Dedifferentiated amniotic fluid mesenchymal stem cell (primary cell): ENCODE measurements around the gene BTC.
"Not testable (repeated sequence)": the region's sequence is repeated elsewhere in the genome, so short reads cannot be mapped to it uniquely, and the experiment has no call there.

Experiments used
- DNase-seq: peaks from one replicate; pipeline ENCODE4 v3.0.0-alpha.2; 2016; ENCODE audit errors: extremely low spot score

BTC gene

DNA sequence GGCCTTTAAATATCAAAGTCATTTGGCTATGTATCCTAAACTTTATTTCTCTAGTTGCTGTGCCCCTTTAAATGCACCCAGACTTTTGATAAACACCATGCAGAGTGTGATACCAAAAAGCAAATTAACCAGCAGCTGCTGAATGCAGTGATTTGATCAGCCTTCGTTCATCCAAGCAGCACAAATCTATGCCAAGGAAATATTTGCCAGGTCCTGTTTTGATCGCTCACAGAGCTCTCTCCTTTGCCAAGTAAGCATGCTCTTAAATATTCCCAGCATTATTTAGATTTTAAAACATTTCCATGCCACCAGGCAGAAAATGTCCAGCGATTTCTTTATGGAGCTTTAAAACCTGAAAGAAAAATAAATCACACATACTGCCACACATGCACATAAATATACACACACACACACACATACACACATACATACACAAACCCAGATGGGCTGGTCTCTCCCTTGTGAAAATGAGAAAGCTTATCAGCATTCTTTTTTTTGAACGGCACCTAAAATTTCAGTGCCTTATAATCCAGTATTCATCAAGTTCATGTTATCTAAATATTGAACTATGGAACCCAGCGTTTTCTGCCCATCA lies 35.7 kb downstream of the BTC start:
- DNase-seq = no peak

DNA sequence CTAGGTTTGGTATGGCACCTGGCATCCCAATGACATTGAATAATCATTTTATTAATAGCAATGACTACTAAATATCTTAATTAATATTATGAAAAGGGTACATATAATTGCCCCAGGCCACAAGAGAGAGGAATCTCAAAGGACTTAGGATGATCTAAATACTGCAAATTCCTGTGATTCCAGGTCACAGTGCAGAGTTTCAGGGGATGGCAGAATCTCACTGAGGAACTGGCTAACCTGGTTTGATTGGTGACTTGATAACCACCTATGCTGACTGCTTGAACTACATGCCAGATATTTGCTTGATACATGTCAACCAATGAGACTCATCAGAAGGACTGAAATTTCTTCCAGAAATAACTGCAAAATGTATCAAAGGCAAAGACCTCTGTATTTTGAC lies 37.2 kb downstream of the BTC start:
- DNase-seq = no peak

DNA sequence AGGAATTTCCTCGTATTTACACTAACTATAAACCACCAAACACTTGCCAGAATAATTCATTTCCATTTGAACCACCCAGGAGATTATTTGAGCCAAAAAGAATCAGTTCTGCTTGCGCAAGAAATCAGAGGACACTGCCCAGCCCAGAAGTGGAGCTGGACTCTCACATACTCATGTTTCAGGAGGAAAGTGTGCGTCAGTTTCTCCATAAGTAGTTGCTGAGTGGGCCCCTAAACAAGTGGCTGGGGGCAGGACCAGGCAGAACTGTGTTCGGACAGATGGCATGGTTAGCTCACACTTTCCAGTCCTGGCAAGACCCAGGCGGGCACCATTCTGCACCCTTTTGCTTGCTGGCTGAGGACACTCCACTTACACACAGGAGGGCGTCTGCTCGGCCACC lies 38.8 kb downstream of the BTC start:
- no peak for DNase-seq

GRCh38 chr4:74754218-74754617 lies 40.1 kb downstream of the BTC start:
- no peak for DNase-seq

- no peak for DNase-seq
Measured at GRCh38 chr4:74752798-74753197, 41.5 kb downstream of the BTC start.

- no peak for DNase-seq
Measured at GRCh38 chr4:74751856-74752255, 42.5 kb downstream of the BTC start.

- DNase-seq = no peak
Measured at GRCh38 chr4:74751247-74751646, 43.1 kb downstream of the BTC start.

- no peak for DNase-seq
Measured at GRCh38 chr4:74742185-74742584, 52.1 kb downstream of the BTC start.

GRCh38 chr4:74738464-74739143 lies 55.7 kb downstream of the BTC start:
- DNase-seq = peak; percentile 83

- DNase-seq = no peak
Measured at GRCh38 chr4:74734995-74735394, 59.3 kb downstream of the BTC start.

DNA sequence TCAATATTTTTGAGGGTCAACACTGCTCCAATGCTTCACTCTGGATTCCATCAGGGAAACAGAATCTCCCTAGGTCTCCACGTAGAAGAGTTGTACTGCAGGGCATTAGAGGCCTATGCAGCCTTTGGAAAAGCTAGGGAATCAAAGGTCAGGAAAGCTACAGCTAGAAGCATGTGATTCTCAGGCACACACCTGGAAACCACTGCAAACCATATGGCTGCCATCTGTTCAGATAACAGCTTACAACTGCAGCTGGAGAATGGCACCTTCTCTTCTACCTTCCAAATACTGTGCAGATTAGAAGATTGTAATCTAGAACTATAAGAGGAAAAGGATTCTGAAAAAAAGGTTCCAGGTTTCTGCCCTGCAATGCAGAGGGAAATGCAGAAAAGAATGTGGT lies 60.6 kb downstream of the BTC start:
- no peak for DNase-seq

DNA sequence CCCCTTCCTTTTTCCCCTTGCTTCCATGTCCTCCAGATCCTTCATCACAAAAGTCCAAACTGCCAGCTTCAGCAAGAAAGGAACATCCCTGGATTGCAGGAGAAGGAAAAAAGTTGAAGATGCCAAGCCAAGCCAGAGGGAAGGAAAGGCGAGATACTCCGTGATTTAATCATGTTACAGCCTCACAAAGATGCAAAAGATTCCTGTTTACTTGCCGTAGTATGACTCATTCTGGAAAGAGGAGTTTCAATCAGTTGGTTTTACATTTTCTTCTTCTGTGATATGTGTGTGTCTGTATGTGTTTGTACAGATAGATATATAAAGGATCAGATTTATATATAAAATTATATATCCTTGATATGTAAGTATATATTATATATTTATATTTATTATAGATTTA lies 69.3 kb downstream of the BTC start:
- DNase-seq = no peak

- no peak for DNase-seq
Measured at GRCh38 chr4:74716436-74716765, 77.9 kb downstream of the BTC start.

DNA sequence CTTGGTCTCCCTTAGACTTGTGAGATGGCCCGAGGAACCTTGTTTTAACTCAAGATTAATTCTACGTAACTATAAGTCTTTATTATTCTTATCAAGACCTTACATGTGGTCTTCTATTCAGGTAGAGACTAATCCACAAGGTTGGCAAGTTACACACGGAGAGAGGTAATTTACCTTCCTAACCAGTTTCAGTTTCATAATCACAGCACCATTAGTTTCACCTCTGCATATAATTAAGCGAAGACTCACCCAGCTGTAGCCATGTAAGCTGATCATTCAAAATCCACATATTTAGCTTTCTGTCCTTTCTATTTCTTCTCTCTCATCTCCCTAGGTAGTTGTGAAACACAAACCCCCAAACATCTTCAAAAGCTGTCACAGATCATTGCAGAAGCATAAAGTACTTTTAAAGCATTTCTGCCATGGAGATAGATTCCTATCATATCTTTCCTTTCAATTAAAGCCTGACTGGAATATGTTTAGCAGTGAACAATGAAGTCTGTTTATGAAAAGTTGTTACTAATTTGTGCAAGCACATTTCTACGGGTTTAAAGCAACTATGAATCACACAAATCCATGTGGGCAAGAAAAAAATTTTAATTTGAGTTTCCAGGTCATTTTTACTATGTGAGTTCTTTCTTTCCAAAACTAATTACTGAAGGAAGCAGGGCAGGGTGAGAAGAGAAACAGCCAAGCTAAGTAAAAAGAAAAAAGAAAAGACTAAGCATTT lies 78.5 kb downstream of the BTC start:
- DNase-seq = no peak

- no peak for DNase-seq
Measured at GRCh38 chr4:74714611-74715130, 79.7 kb downstream of the BTC start.

DNA sequence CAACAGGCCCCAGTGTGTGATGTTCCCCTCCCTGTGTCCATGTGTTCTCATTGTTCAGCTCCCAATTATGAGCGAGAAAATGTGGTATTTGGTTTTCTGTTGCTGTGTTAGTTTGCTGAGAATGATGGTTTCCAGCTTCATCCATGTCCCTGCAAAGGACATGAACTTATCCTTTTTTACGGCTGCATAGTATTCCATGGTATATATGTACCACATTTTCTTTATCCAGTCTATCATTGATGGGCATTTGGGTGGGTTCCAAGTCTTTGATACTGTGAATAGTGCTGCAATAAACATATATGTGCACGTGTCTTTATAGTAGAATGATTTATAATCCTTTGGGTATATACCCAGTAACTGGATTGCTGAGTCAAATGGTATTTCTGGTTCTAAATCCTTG lies 86.2 kb downstream of the BTC start:
- not testable (repeated sequence) for DNase-seq
